COLO829 (cell line): ENCODE results near the gene FMN1.

Experiments
- DNase-seq: peaks from one replicate; pipeline ENCODE4 v3.0.0; 2012; ENCODE audit warnings: low spot score

FMN1 gene

GRCh38 chr15:33194704-33195670 is at the start of gene FMN1:
Gene FMN1 (minus strand): TSS chr15:33194714. CDS start chr15:33154914, 39,800 bp downstream.
- DNase-seq = peak; percentile 73

DNA sequence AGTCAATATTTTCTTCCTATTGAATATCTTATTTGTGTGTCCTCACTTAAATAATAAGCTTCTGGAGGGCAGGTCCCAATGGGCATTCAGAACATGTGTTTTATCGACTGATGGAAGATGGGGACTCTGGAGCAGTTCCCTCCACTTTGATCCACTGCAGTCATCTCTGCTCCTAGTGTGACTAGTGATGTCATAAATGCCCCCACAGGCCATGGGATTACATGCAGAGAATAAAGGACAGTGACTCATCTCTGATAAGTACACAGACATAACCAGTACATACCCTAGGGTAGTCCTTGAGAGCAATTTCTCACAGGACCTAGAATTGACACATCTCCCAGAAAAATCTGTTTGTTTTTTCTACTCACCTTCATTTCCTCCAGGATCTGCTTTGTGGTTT is 49.4 kb upstream of the FMN1 start:
- DNase-seq = peak; percentile 42

DNA sequence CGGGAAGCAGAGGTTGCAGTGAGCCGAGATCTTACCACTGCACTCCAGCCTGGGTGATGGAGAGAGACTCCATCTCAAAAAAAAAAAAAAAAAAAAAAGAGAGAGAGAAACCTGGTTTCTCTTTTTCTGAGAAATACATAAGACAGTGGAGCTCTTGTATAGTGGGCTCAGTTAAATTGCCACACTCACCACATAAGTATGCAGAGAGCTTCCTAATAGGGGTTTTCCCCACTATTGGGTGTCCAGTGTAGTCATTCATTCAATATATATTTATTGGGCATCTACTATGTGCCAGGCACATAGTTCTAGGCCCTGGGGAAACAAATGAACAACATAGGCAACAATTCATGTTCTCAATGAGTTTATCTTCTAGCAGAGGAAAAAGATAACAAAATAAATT is 48.9 kb upstream of the FMN1 start:
- DNase-seq = peak; percentile 70

- DNase-seq = peak; percentile 22
Observed at GRCh38 chr15:33242669-33243191, 48.2 kb upstream of the FMN1 start.

DNA sequence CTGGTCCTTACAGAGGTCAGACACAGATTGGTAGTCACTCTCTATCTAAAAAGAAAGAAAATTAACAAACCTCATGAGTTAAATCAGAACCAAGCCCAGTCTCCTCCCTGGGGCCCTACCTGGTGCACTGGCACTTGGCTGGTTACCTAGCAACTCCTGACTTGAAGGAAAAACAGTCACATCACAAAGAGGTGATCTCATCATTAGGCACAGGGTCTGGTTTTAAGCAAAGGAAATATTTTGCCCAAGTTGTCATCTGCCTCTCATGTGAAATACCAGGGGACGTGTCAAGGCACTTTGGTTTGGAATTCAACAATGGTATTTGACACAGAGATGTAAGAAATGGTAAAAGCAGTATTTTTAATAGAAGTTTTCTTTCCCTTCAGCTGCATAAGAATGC is 47.7 kb upstream of the FMN1 start:
- no peak for DNase-seq

DNA sequence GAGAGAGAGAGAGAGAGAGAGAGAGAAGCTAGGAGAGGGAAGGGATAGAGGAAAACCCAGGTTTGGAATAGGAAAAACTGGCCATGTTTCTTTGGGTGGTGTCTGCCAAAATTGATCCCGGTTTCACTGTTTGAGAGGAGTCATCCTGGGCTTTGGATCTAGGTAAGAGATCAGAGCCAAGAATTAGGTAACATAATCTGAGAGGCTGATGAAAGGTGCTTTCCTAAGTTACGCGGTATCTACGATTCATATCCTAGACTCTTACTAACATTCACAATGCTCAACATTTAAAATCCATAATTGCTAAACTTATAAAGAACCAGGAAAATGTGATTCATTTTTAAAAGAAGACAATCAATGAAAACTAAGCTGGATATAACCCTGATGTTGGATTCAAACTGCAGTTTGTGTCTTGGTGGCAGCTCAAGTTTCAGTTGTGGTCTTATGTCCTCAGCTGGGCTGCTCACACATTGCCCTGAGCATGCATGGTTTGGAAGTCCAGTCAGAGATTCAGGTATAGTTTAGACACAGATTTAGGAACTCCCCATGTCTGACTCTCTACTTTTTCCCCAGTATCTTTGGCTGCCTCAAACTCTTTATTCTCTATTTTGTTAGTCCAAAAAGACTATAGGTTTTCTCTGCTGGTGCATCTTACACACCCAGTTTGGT is 42.5 kb upstream of the FMN1 start:
- no peak for DNase-seq

DNA sequence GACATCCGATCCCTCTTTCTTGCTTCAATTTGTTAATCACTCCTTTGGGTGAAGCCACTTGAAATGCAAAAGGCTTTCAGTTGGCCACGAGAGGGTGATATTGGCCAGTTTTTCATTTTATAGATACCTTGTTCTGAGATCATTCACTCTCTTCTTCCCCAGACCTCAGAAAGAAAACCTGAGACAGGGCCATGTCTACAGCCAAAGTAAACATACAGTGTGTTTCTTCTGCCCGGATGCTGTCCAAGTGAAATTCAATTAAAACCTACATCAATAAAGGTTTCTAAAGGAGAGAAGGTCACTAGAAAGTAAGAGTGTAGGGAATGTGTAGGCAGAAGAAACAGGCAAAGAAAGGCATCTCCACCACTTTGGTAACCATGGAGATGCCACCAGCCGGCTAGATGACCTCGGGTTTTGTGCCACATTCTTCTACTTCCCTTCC is 39.5 kb upstream of the FMN1 start:
- peak; percentile 48 for DNase-seq

GRCh38 chr15:33226559-33227181 is 32.2 kb upstream of the FMN1 start:
- peak; percentile 70 for DNase-seq

DNA sequence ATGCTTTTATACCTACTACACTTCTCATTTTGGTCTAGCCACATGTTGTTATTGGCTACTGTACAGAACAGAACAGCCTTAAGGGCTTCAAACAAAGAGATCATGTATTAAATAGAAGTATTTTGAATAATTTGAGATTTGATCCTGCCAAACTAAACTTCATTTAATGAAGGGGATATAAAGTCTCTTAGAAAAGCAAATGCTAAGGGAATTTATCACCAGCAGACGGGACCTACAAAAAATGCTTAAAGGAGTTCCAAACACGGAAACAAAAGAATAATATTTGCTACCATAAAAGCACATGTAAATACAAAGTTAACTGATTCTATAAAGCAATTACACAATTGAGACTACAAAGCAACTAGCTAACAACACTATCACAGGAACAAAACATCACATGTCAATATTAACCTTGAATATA is 23.6 kb upstream of the FMN1 start:
- peak; percentile 19 for DNase-seq

- peak; percentile 15 for DNase-seq
Observed at GRCh38 chr15:33215941-33216872, 21.7 kb upstream of the FMN1 start.

GRCh38 chr15:33211176-33211808 is 16.8 kb upstream of the FMN1 start:
- no peak for DNase-seq

DNA sequence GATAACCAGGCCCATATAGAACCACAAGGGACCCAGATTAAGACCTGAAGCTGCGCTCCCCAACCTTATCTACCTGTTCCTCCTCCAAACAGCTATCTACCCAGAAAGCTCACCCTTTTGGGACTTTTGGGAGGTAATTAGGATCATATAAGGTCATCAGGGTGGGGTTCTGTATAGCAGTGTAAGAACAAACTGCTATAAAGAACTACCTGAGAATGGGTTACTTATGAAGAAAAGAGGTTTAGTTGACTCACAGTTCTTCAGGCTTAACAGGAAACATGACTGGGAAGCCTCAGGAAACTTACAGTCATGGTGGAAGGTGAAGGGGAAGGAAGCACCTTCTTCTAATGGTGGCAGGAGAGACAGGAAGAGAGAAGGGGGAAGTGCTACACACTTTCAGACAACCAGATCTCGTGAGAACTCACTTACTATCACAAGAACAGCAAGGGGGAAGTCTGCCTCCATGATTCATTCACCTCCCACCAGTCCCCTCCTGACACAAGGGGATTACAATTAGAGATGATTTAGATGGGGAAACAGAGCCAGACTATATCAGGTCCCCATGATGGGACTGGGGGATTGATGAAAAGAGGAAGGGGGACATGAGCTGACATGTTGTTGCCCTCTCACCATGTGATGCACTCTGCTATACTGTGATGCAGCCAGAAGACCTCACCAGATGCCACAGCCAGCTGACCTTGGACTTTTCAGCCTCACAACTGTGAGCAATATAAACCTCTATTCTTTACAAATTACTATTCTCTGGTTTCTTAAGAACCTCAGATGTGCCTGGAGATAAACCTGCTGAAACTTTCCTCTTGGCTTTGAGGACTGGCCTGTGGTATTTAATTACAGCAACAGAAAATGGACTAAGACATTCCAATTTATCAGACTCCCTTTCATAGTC is 15.3 kb upstream of the FMN1 start:
- DNase-seq = no peak

GRCh38 chr15:33207646-33208045 is 13.1 kb upstream of the FMN1 start:
- no peak for DNase-seq

- no peak for DNase-seq
Observed at GRCh38 chr15:33206366-33206765, 11.9 kb upstream of the FMN1 start.

GRCh38 chr15:33204926-33205325 is 10.4 kb upstream of the FMN1 start:
- DNase-seq = no peak

DNA sequence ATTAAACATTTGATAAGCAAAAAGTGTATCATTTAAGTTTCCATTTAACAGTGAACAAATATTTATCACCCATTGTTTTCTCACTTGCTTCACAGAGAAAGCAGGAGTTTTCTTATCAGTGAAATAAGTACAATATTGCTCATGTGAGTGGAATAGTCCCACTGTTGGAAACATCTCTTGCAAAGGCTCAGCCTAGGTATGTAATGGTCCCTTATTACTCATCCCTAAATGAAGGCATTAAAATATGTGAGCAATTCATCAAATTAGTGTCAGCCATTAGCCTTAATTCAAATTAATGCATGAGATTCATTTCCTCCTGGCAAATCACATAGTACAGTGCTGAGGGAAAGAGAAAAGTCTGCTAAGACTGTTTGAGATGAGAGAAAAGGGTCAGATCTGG is 9.6 kb upstream of the FMN1 start:
- DNase-seq = no peak

GRCh38 chr15:33201491-33202231 is 7.1 kb upstream of the FMN1 start:
- peak; percentile 7 for DNase-seq

GRCh38 chr15:33200903-33201302 is 6.4 kb upstream of the FMN1 start:
- no peak for DNase-seq

DNA sequence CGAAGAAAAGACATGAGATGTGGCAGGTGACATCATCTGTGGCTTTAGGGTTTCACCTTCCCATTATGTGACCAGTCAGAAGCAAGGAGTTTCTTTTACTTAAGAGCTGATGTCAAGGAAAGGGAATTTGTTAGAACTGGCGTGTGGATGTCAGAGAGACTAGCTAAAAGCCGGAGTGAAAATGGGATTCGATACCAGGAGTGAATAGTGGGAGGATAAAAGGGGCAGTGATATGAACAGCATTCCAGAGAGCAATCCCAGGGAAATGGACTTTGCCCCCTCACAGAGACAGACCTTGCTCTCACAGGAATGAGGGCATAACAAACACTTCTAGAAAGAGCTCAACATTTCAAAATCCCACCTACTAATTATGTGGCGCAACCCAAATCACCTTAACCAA is 5.9 kb upstream of the FMN1 start:
- no peak for DNase-seq
